Tibial nerve (tissue), 3 donors: ENCODE measurements around the gene ST3GAL3.

Experiments
- CTCF ChIP-seq, 5 experiments: fragments of 200-600 bp in 3 of 5; fragments of 450-650 bp in 2 of 5; sonication (generic) in 3 of 5; IDR thresholded peaks; one replicate each; pipeline ENCODE4 v1.5.1; 2016 to 2019; ENCODE audit warnings: antibody characterized with exemption in 5 of 5, mild to moderate bottlenecking in 3 of 5, moderate library complexity in 2 of 5
- POLR2A ChIP-seq, 2 donors: fragments of 450-650 bp; IDR thresholded peaks; one replicate each; pipeline ENCODE4 v1.6.1; 2017; ENCODE audit warnings: antibody characterized with exemption in 2 of 2, mild to moderate bottlenecking in 2 of 2, moderate library complexity in 2 of 2

- no peak for TF ChIP-seq CTCF (IDR thresholded peaks at IDR 0.05)
- TF ChIP-seq POLR2A (IDR thresholded peaks at IDR 0.05), result no peak
Observed at GRCh38 chr1:43839056-43839455, 131.7 kb downstream of the ST3GAL3 start.
